ENCODE measurements around the gene GAREM1. TPM values are rescaled to one million over a fixed set of nuclear protein-coding genes. Genes with fewer than 3 reads are reported as not detected.

Gene GAREM1
- total and polyA plus RNA-seq, 2 of the 8 experiments (the other 6 are each of a cell fraction or from before 2014, with no cell fraction given), result 3.6 to 9.2 TPM

DNA sequence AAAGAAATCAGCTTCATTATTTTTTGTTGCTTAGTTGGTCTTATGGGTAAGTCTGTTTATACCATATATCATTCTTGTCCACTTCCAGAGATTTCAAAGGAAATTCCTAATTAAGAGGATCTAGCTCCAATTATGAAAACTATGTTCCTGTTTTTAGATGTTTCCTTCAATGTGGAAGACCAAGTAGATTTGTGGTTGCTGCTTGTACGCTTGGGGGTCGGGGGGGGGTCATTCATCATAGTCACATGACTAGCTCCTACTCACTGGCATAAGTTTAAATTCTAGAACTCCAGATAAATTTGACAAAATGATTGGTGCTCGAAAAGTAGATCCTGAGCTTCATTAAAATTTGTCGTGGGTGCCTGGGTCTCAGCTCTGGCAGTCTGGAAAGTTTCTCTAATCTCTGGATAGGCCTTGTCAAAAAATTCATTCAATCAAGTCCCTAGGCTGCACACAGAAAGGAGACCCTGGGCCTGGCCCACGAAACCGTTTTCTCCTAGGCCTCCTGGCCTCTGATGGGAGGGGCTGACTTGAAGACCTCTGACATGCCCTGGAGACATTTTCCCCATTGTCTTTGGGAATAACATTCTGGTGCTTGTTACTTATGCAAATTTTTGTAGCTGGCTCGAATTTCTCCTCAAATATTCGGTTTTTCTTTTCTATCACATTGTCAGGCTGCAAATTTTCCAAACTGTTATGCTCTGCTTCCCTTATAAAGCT lies 218.4 kb downstream of the GAREM1 start:
- Histone ChIP-seq H3K79me2 (ENCODE audit: control insufficient read depth in 1 of 2, insufficient read depth in 2 of 2, low read length in 2 of 2) (no peaks in the 10 kb centered on the region), H2BK120ac (replicated peaks; ENCODE audit: low read depth, low read length) (no peak overlapping the region), H2AFZ (ENCODE audit: low read length) (no peak overlapping the region), H3K14ac (ENCODE audit: insufficient read length) (no peak overlapping the region), H3K4me1 (replicated peaks in 1 of 4; ENCODE audit: control insufficient read depth in 3 of 4, insufficient read depth in 4 of 4, low read length in 3 of 4) (peaks cover 0 to 7% (median 0%) of the 10 kb centered on the region in 4 experiments; a peak in 2 of 7 replicates), H2BK12ac (ENCODE audit: low read depth, low read length) (no peak overlapping the region), H2BK5ac (ENCODE audit: low read depth, low read length) (no peak overlapping the region), H3K27me3 (replicated peaks in 1 of 4; ENCODE audit: control insufficient read depth in 3 of 4, extremely low read depth in 1 of 4, insufficient read depth in 3 of 4, low read length in 3 of 4) (no peaks in the 10 kb centered on the region; a peak in 1 of 7 replicates), H2BK20ac (ENCODE audit: low read length) (no peak overlapping the region), H3K56ac (replicated peaks; ENCODE audit: insufficient read length, low read depth, low read length) (no peak overlapping the region), H2AK5ac (ENCODE audit: low read depth, low read length) (no peak overlapping the region), H3K23me2 (ENCODE audit: low read depth, low read length) (no peaks in the 10 kb centered on the region), H3K79me1 (ENCODE audit: low read depth, low read length) (no peaks in the 10 kb centered on the region), H4K5ac (ENCODE audit: insufficient read length, low read depth, low read length) (no peak overlapping the region), H4K91ac (replicated peaks; ENCODE audit: insufficient read length, low read length) (no peak overlapping the region), H2BK15ac (ENCODE audit: low read length) (no peak overlapping the region), H4K8ac (ENCODE audit: extremely low read depth, insufficient read depth, low read length) (no peak overlapping the region), H3K18ac (ENCODE audit: extremely low read depth, low read length) (no peak overlapping the region), H3K4ac (replicated peaks; ENCODE audit: insufficient read length, low read depth, low read length) (no peak overlapping the region), H3K23ac (ENCODE audit: insufficient read length) (no peak overlapping the region), H3K27ac (ENCODE audit: low read depth, low read length) (no peak overlapping the region), H3K9me3 (ENCODE audit: insufficient read depth in 2 of 2, low read depth in 1 of 2, low read length in 1 of 2) (no peaks in the 10 kb centered on the region), H3K4me2 (ENCODE audit: insufficient read depth in 1 of 2, low read depth in 2 of 2, low read length in 2 of 2) (no peak overlapping the region), H3K4me3 (ENCODE audit: extremely low read depth in 1 of 4, insufficient read depth in 2 of 4, low read depth in 3 of 4, low read length in 4 of 4) (no peak overlapping the region), H3K36me3 (ENCODE audit: control insufficient read depth in 2 of 4, insufficient read depth in 4 of 4, low read length in 3 of 4) (no peaks in the 10 kb centered on the region; a peak in 1 of 8 replicates), H4K20me1 (replicated peaks in 1 of 2; ENCODE audit: control insufficient read depth in 1 of 2, insufficient read depth in 2 of 2, low read length in 2 of 2) (no peaks in the 10 kb centered on the region), H3K9ac (replicated peaks in 1 of 4; ENCODE audit: extremely low read depth in 1 of 4, low read depth in 3 of 4, low read length in 3 of 4) (no peak overlapping the region)
- TF ChIP-seq RAD21 (IDR thresholded peaks at IDR 0.05 in 1 of 2, conservative IDR thresholded peaks at IDR 0.05 in 1 of 2; ENCODE audit: low read depth in 2 of 2, low read length in 2 of 2) (no peak), POLR2A (IDR thresholded peaks at IDR 0.05; ENCODE audit: control extremely low read depth in 1 of 2, low read depth in 2 of 2, low read length in 2 of 2) (no peak), ZNF274 (IDR thresholded peaks at IDR 0.05; ENCODE audit: borderline replicate concordance, extremely low read depth, low read length) (no peak), EZH2 (IDR thresholded peaks at IDR 0.05; ENCODE audit: low read depth, low read length, severe bottlenecking) (no peak)
- TF ChIP-seq, protein P1, sequence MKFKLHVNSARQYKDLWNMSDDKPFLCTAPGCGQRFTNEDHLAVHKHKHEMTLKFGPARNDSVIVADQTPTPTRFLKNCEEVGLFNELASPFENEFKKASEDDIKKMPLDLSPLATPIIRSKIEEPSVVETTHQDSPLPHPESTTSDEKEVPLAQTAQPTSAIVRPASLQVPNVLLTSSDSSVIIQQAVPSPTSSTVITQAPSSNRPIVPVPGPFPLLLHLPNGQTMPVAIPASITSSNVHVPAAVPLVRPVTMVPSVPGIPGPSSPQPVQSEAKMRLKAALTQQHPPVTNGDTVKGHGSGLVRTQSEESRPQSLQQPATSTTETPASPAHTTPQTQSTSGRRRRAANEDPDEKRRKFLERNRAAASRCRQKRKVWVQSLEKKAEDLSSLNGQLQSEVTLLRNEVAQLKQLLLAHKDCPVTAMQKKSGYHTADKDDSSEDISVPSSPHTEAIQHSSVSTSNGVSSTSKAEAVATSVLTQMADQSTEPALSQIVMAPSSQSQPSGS (IDR thresholded peaks at IDR 0.05; ENCODE audit: low read length), result no peak
- ChIA-PET CTCF (ENCODE audit: partially characterized antibody) (interaction anchor here (0.5 to 2.1 kb wide), 8 partner anchors 10 to 300 kb away, joined by 3 to 9 read pairs (median 4); no protein-coding TSS in a partner anchor), POLR2A (ENCODE audit: partially characterized antibody) (interaction anchor here (0.6 kb wide), 1 partner anchor 988 kb away, joined by 3 read pairs; no protein-coding TSS in a partner anchor)
- WGBS, 2 experiments (ENCODE audit: extremely low coverage in 1 of 2, insufficient coverage in 1 of 2, insufficient read length in 1 of 2, insufficient replicate concordance in 2 of 2, low coverage in 1 of 2, low lambda C conversion rate in 2 of 2, missing lambda C conversion rate in 1 of 2), result 80% methylated on average over 8 of the region's 8 CpGs; no CpG with 5 or more reads in 1 of the 2 experiments
- no peak for FAIRE-seq
- DNase-seq (ENCODE audit: low read depth in 1 of 2, low spot score in 2 of 2), result no peak

Measured in H1 (cell line).